SK-N-SH (cell line): ENCODE measurements around the gene GAS7. TPM values are rescaled to one million over a fixed set of nuclear protein-coding genes. Genes with fewer than 3 reads are reported as not detected.

Source experiments
- CTCF ChIA-PET: fragments of 300-600, 350-600 bp; formaldehyde crosslinking; extraction: SDS; loops from one replicate; lab custom pipeline; 2021; lab: Yijun Ruan, JAX
- POLR2A ChIA-PET: fragments of 350-600 bp; sonication (Branson Sonifier 250); formaldehyde crosslinking; extraction: SDS; loops from one replicate; lab custom pipeline; 2020; ENCODE audit warnings: antibody characterized with exemption, inconsistent platforms; lab: Yijun Ruan, JAX
- DNase-seq: peaks from one replicate; pipeline ENCODE4 v3.0.0; 2012
- H2AFZ ChIP-seq: fragments of 200-600 bp; sonication (generic); 2 replicates; pipeline ENCODE4 v1.8.1; 2016; ENCODE audit warnings: antibody characterized with exemption, mild to moderate bottlenecking, low read depth
- H3F3A ChIP-seq: fragments of 200-600 bp; sonication (generic); replicated peaks from 2 replicates; pipeline ENCODE3; 2016; ENCODE audit warnings: antibody characterized with exemption, mild to moderate bottlenecking; ENCODE audit not compliant: insufficient read depth
- H3K27ac ChIP-seq, 2 experiments: fragments of 200-500 bp in 1 of 2; fragments of 200-600 bp in 1 of 2; sonication (Bioruptor generic) in 1 of 2; sonication (generic), shearing (Covaris generic) in 1 of 2; 2 replicates each; pipeline versions ENCODE4 v1.5.1 to v1.6.1; 2014 to 2016; ENCODE audit warnings: low read depth in 2 of 2, inconsistent platforms in 1 of 2, low read length in 1 of 2, mild to moderate bottlenecking in 1 of 2, mixed read lengths in 1 of 2
- H3K27me3 ChIP-seq: fragments of 200-600 bp; sonication (generic), shearing (Covaris generic); 2 replicates; pipeline ENCODE4 v1.6.1; 2016; ENCODE audit warnings: mixed run types; ENCODE audit not compliant: insufficient read depth
- H3K36me3 ChIP-seq, 2 experiments: fragments of 200-500 bp in 1 of 2; fragments of 200-600 bp in 1 of 2; sonication (Bioruptor generic) in 1 of 2; sonication (generic) in 1 of 2; replicated peaks in 1 of 2; 2 replicates each; pipeline versions ENCODE3 to v1.5.1; 2014 to 2016; ENCODE audit warnings: low read length in 1 of 2, mild to moderate bottlenecking in 1 of 2; ENCODE audit not compliant: insufficient read depth in 2 of 2, control insufficient read depth in 1 of 2
- H3K4me1 ChIP-seq, 2 experiments: fragments of 200-500 bp in 1 of 2; fragments of 200-600 bp in 1 of 2; sonication (Bioruptor generic) in 1 of 2; sonication (generic), shearing (Covaris generic) in 1 of 2; 2 replicates each; pipeline versions ENCODE4 v1.5.1 to v1.6.1; 2014 to 2016; ENCODE audit warnings: low read depth in 1 of 2, low read length in 1 of 2, mixed run types in 1 of 2; ENCODE audit not compliant: insufficient read depth in 2 of 2, control insufficient read depth in 1 of 2
- H3K4me2 ChIP-seq: fragments of 200-600 bp; sonication (generic), shearing (Covaris generic); 2 replicates; pipeline ENCODE4 v1.6.1; 2017; ENCODE audit warnings: mixed run types
- H3K4me3 ChIP-seq, 2 experiments: fragments of 200-500 bp in 1 of 2; fragments of 200-600 bp in 1 of 2; sonication (Bioruptor generic) in 1 of 2; sonication (generic), shearing (Covaris generic) in 1 of 2; 2 replicates each; pipeline versions ENCODE4 v1.5.1 to v1.8.1; 2014 to 2016; ENCODE audit warnings: low read depth in 2 of 2, inconsistent platforms in 1 of 2, low read length in 1 of 2, mild to moderate bottlenecking in 1 of 2, mixed read lengths in 1 of 2, moderate library complexity in 1 of 2
- H3K79me2 ChIP-seq: fragments of 200-600 bp; sonication (generic); 2 replicates; pipeline ENCODE4 v1.8.1; 2017; ENCODE audit warnings: mild to moderate bottlenecking; ENCODE audit not compliant: insufficient read depth
- H3K9ac ChIP-seq: fragments of 200-600 bp; sonication (generic); 2 replicates; pipeline ENCODE4 v1.6.1; 2017; ENCODE audit warnings: mixed run types
- H3K9me2 ChIP-seq: fragments of 200-600 bp; sonication (generic); 2 replicates; pipeline ENCODE4 v1.6.1; 2017; ENCODE audit warnings: mixed run types
- H3K9me3 ChIP-seq: fragments of 200-600 bp; sonication (generic); 2 replicates; pipeline ENCODE4 v1.6.1; 2017; ENCODE audit warnings: mixed run types, mild to moderate bottlenecking, moderate library complexity
- H4K20me1 ChIP-seq: fragments of 200-600 bp; sonication (generic); 2 replicates; pipeline ENCODE4 v1.6.1; 2017; ENCODE audit warnings: mild to moderate bottlenecking, mixed run types; ENCODE audit not compliant: insufficient read depth
- EZH2phosphoT487 ChIP-seq: fragments of 200-600 bp; sonication (generic); IDR thresholded peaks from 2 replicates; pipeline ENCODE4 v1.6.1; 2017; ENCODE audit warnings: low read depth, mixed run types, mild to moderate bottlenecking, antibody characterized with exemption, moderate library complexity, borderline replicate concordance
- FOXM1 ChIP-seq: IDR thresholded peaks from 2 replicates; pipeline ENCODE4 v1.4.0; 2012; ENCODE audit warnings: low read depth, mild to moderate bottlenecking
- GABPA ChIP-seq: IDR thresholded peaks from 2 replicates; pipeline ENCODE4 v1.4.0; 2012; ENCODE audit warnings: low read depth, mild to moderate bottlenecking
- MAX ChIP-seq: IDR thresholded peaks from 2 replicates; pipeline ENCODE4 v1.4.0; 2012; ENCODE audit warnings: low read depth
- MEF2A ChIP-seq: IDR thresholded peaks from 2 replicates; pipeline ENCODE4 v1.4.0; 2012; ENCODE audit warnings: low read depth, borderline replicate concordance
- MXI1 ChIP-seq: IDR thresholded peaks from 2 replicates; pipeline ENCODE4 v1.6.1; 2012; ENCODE audit warnings: mild to moderate bottlenecking, low read depth, low read length, improper control_type of control experiment
- NFIC ChIP-seq: IDR thresholded peaks from 2 replicates; pipeline ENCODE4 v1.4.0; 2012; ENCODE audit warnings: borderline replicate concordance
- NRF1 ChIP-seq: IDR thresholded peaks from 2 replicates; pipeline ENCODE4 v1.6.1; 2012; ENCODE audit warnings: low read depth, mild to moderate bottlenecking, low read length
- POLR2AphosphoS5 ChIP-seq: IDR thresholded peaks from 2 replicates; pipeline ENCODE4 v1.6.1; 2012; ENCODE audit warnings: low read depth, low read length
- RCOR1 ChIP-seq: fragments of 150-350 bp; IDR thresholded peaks from 2 replicates; pipeline ENCODE4 v1.6.1; 2017; ENCODE audit warnings: antibody characterized with exemption, low read length
- RFX5 ChIP-seq: IDR thresholded peaks from 2 replicates; pipeline ENCODE4 v1.6.1; 2012; ENCODE audit warnings: mild to moderate bottlenecking, improper control_type of control experiment, low read length
- RXRA ChIP-seq: IDR thresholded peaks from 2 replicates; pipeline ENCODE4 v1.4.0; 2012; ENCODE audit warnings: low read depth, mild to moderate bottlenecking, borderline replicate concordance
- TCF12 ChIP-seq: IDR thresholded peaks from 2 replicates; pipeline ENCODE4 v1.4.0; 2012
- YY1 ChIP-seq: IDR thresholded peaks from 2 replicates; pipeline ENCODE4 v1.4.0; 2012; ENCODE audit warnings: low read depth, mild to moderate bottlenecking
- ZBTB33 ChIP-seq: IDR thresholded peaks from 2 replicates; pipeline ENCODE4 v1.4.0; 2012; ENCODE audit warnings: low read depth, borderline replicate concordance
- whole genome bisulfite sequencing: methylation state at CpG from one replicate; pipeline ENCODE4 v1.1.6; 2017; ENCODE audit warnings: low lambda C conversion rate; 5-methylcytosine and 5-hydroxymethylcytosine counted together
- polyA plus RNA-seq, 3 experiments: library from polyadenylated mRNA; depleted of rRNA; stranded (reverse); fragments of >200 nt; gene quantifications; 2 replicates each; pipeline ENCODE4 v1.2.3, GENCODE V29; 2012
- TF ChIP-seq, protein P1 (sequence below): IDR thresholded peaks from 2 replicates; pipeline ENCODE4 v1.4.0; 2012; ENCODE audit warnings: low read depth, borderline replicate concordance

The GAS7 gene
- polyA plus RNA-seq, 1 of the 3 experiments (the other 2 are of a cell fraction) = 0.12 TPM

GRCh38 chr17:10172778-10173177 is 25.6 kb downstream of the GAS7 start:
- ChIA-PET CTCF (no interaction called here), POLR2A (no interaction called here)
- H3K4me1 ChIP-seq = no peaks in the 10 kb centered on the region
- H3K4me2 ChIP-seq = no peak overlapping the region
- no peak overlapping the region for H3K9ac ChIP-seq
- no peaks in the 10 kb centered on the region for H3K9me2 ChIP-seq
- H3K9me3 ChIP-seq = no peaks in the 10 kb centered on the region
- no peak overlapping the region for H3K4me3 ChIP-seq
- no peak overlapping the region for H2AFZ ChIP-seq
- H3K27ac ChIP-seq = no peak overlapping the region
- no peaks in the 10 kb centered on the region for H3K79me2 ChIP-seq
- TF ChIP-seq YY1 (no peak), MEF2A (no peak), ZBTB33 (no peak), RCOR1 (no peak), MXI1 (no peak), MAX (no peak), POLR2AphosphoS5 (no peak)
- TF ChIP-seq, all 33 proteins: peak for 0
- peaks cover 4% of the 10 kb centered on the region; the same call in 1 of the 2 replicates for H3K27me3 ChIP-seq
- no peaks in the 10 kb centered on the region for H3F3A ChIP-seq
- no peak for DNase-seq
- no peaks in the 10 kb centered on the region for H4K20me1 ChIP-seq
- 35% methylated on average over 6 of the region's 6 CpGs for WGBS
- no peaks in the 10 kb centered on the region for H3K36me3 ChIP-seq

- Histone ChIP-seq H3K27ac (no peak overlapping the region), H3K9me3 (no peaks in the 10 kb centered on the region), H3K36me3 (no peaks in the 10 kb centered on the region), H3K9me2 (no peaks in the 10 kb centered on the region), H3K4me1 (no peaks in the 10 kb centered on the region), H3K27me3 (peaks cover 4% of the 10 kb centered on the region; the same call in 1 of the 2 replicates), H3K79me2 (no peaks in the 10 kb centered on the region), H4K20me1 (no peaks in the 10 kb centered on the region), H3K4me3 (no peak overlapping the region), H3F3A (no peaks in the 10 kb centered on the region), H2AFZ (no peak overlapping the region), H3K4me2 (no peak overlapping the region), H3K9ac (no peak overlapping the region)
- whole genome bisulfite sequencing = 21% methylated on average over 3 of the region's 3 CpGs
- POLR2A ChIA-PET = no interaction called here
- CTCF ChIA-PET = interaction anchor here (0.7 kb wide), 1 partner anchor 48 kb away, joined by 3 read pairs; no protein-coding TSS in a partner anchor
- no peak for DNase-seq
- TF ChIP-seq GABPA (no peak), NFIC (no peak), RFX5 (no peak), RXRA (no peak), NRF1 (no peak), MEF2A (no peak), EZH2phosphoT487 (no peak), YY1 (no peak), RCOR1 (no peak), FOXM1 (no peak), TCF12 (no peak), ZBTB33 (no peak)
- TF ChIP-seq, protein P1, sequence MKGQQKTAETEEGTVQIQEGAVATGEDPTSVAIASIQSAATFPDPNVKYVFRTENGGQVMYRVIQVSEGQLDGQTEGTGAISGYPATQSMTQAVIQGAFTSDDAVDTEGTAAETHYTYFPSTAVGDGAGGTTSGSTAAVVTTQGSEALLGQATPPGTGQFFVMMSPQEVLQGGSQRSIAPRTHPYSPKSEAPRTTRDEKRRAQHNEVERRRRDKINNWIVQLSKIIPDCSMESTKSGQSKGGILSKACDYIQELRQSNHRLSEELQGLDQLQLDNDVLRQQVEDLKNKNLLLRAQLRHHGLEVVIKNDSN = no peak
Measured at GRCh38 chr17:10172241-10172741, 26.1 kb downstream of the GAS7 start.
